HEK293T (cell line): ENCODE results near the gene STIM1.

Experiments
- CTBP1 ChIP-seq: fragments of 450-650 bp; IDR thresholded peaks from 2 replicates; pipeline ENCODE4 v1.6.1; 2016; ENCODE audit warnings: borderline replicate concordance
- FOXA1 ChIP-seq: fragments of 450-650 bp; IDR thresholded peaks from 2 replicates; pipeline ENCODE4 v1.6.1; 2016; ENCODE audit warnings: mild to moderate bottlenecking
- L3MBTL2 ChIP-seq: fragments of 450-650 bp; conservative IDR thresholded peaks from 2 replicates; pipeline ENCODE4 v1.6.1; 2016; ENCODE audit warnings: mild to moderate bottlenecking
- NFRKB ChIP-seq: fragments of 450-650 bp; IDR thresholded peaks from 2 replicates; pipeline ENCODE4 v1.6.1; 2016; ENCODE audit warnings: mild to moderate bottlenecking, moderate library complexity
- SP1 ChIP-seq: fragments of 450-650 bp; IDR thresholded peaks from 2 replicates; pipeline ENCODE4 v1.6.1; 2017
- SUZ12 ChIP-seq: fragments of 450-650 bp; IDR thresholded peaks from 2 replicates; pipeline ENCODE4 v1.6.1; 2016; ENCODE audit warnings: mild to moderate bottlenecking
- TARDBP ChIP-seq: fragments of 450-650 bp; IDR thresholded peaks from 2 replicates; pipeline ENCODE4 v1.6.1; 2016
- TF ChIP-seq, protein P1 (sequence below): fragments of 450-650 bp; IDR thresholded peaks from 2 replicates; pipeline ENCODE4 v1.6.1; 2016

GRCh38 chr11:3834664-3835461 is 20.6 kb upstream of the STIM1 start:
- TF ChIP-seq TARDBP, result no peak
- TF ChIP-seq, protein P1, sequence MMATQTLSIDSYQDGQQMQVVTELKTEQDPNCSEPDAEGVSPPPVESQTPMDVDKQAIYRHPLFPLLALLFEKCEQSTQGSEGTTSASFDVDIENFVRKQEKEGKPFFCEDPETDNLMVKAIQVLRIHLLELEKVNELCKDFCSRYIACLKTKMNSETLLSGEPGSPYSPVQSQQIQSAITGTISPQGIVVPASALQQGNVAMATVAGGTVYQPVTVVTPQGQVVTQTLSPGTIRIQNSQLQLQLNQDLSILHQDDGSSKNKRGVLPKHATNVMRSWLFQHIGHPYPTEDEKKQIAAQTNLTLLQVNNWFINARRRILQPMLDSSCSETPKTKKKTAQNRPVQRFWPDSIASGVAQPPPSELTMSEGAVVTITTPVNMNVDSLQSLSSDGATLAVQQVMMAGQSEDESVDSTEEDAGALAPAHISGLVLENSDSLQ, result no peak
- no peak for TF ChIP-seq CTBP1
- TF ChIP-seq NFRKB, result no peak
- no peak for TF ChIP-seq SP1
- no peak for TF ChIP-seq L3MBTL2
- no peak for TF ChIP-seq FOXA1
- TF ChIP-seq SUZ12, result no peak
